ENCODE results near the gene GPC6.

The GPC6 gene

DNA sequence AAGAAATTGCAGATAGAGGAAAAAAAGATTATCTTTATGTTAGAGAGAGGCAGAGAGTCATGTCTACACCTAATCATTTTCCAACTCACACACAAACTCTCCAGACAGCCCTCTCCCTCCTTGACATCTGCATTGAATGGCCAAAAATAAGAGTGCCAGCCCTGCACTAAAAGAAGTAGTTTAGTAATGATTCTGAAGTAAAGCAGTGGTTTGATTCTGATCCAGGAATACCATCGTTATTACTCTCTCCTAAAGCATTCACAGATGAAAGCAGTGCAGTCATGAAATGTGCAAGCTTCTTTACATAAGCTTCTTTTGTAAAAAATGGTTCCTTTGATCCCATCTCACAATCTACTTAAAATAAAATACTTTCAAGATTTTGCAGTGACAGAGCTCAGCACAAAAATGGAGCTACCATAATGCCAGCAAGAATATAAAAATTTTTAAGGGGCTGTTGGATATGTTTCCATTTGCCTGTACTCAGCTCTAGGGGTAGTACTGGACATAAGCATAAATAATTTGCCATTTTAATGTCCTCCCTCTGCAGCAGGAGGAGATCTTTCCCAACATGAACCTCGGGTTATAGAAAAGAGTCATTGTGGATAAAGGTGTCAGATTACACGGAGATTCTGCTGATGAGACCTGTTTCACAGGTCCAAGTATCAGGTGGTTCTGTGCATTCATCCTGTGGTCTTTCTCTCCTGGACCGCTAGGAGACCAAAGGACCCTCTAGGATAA lies 846.6 kb downstream of the GPC6 start:
- DNase-seq = no peak

DNA sequence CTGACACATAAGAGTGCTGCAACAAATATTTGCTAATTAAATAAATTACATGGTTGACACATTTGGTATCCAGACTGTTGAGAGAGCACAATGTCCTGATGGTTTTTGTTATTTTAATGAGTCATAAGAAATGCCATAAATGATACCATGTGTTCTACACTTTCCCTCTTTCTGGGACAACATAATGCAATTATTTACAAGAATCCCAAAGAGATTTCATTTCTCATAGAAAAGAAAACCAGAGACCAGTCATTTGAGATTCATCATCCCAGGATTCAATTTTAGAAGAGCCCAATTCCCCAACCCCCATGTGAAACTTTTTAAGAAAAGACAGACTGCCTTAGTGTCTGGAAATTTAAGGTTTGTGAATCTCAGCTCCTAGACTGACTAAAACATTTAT lies 853.3 kb downstream of the GPC6 start:
- DNase-seq = no peak

DNA sequence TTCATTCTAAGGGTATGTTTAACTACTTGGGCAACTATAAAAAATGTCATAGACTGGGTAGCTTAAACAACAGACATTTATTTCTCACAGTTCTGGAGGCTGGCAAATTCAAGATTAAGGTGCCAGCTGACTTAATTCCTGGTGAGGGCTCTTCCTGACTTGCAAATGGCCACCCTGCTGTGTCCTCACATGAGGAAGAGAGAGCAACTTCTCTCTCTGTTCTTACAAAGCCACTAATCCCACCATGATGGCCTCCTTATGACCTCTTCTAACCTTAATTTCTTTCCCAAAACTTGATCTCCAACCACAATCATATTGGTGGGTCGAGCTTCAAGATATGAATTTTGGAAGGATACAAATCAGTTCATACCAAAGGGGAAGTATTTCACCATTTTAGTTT lies 853.9 kb downstream of the GPC6 start:
- DNase-seq = no peak

GRCh38 chr13:94087100-94087499 lies 860.5 kb downstream of the GPC6 start:
- no peak for DNase-seq

- DNase-seq = no peak
Measured at GRCh38 chr13:94088742-94089141, 862.1 kb downstream of the GPC6 start.

DNA sequence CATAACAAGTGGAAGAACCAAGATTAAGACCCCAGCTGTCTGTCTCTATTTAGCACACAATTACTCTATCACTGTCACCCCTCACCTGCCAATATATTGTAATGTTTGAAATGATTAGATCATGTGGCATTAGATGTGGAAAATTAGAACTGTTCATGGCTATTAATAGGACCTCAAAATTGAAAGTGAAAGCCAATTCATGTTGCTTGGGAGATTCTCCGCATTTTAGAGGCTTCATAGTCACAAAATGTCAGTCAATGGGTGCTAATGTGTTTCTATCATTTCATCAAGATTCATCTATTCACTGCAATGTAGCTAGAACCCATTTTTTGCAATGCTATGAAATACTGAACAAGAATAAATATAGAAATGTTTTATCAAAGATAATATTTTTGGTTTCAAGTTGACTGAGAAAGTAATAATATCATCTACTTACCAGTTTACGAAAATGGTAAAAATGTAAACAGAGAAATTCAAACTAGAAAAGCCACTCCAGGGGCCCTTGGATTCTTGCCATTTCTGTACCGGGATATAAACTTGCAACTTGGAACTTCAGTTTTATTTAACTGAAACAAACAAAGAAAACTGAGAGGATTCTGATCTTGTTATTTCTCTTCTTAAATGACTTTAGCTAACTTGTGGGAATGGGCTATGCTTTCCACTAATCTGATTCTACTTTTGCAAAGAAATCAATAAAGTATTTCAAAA lies 864.3 kb downstream of the GPC6 start:
- no peak for DNase-seq

DNA sequence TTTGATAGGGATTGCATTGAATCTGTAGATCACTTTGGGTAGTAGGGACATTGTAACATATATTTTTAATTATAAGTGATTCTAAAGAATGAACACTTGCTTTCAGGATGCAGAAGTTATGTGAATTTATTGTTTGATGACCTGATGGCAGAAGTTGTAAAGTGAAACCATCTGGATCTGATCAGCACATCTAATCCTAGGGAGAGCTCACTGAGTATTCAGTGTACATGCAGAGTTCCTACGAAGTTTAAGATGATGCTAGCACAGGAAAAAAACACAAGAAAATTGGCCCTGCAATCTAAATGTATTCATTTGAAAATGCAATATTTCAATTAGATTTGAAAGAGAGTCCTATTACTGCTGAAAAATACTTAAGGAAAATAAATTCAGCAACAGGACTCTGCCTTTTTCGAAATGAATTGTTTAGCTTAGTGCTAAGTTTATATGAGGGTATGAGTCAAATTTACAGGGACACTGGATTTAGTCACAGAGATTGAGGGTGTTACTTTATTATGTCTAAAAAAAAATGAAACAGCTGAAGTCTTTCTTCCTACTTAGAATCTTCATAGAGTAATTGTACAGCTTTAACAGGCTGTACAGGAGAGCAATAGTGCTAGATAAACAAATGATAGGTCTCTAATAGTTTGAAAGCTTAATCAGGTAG lies 867.2 kb downstream of the GPC6 start:
- no peak for DNase-seq

DNA sequence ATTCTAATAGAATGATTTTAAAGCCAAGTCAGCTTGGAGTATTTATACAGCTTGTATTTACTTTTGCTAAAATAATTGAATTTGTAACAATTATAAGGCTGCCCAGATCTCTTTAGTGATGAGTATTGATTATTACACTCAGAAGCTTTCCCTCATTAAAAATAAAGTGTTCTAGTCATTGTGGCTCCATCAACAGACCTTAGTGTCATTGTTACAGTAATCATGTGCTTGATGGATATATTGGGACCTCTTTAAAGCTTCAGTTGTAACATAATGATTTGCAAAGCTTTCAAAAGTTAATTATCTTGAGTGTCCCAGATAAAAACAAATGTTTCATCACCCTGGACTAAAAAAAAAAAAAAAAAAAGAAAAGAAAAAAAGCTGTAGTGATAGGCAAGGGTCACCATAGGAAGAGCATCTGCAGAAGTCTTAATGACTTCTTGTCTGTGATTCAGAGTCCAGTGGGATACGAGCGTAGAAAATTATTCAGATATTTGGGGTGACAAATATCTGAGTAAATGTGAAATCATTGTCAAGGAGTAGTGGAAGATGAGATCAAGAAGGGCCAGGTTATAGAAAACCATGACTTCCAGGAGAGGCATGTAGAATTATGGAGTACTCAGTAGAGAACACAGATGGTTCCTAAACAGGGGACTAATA lies 883.2 kb downstream of the GPC6 start:
- DNase-seq = no peak

DNA sequence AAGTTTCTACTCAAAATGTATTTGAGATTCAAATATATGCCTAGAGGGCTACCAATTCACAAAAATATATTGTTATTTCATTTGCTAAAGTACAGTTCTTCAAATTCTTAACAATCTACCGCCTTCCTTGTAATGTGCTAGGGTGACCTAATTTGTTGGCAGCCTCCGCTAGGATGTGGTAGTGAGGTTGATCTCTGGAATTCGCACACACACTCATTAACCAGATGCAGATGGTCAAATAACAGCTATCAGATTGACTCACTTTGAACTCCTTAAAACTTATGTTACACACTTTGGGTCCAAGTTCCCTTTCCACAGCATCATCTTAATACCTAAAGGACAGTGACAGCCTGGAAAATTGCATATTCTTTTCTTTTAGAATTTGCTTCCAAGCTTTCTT lies 885.6 kb downstream of the GPC6 start:
- no peak for DNase-seq

- no peak for DNase-seq
Measured at GRCh38 chr13:94112731-94113130, 886.1 kb downstream of the GPC6 start.

DNA sequence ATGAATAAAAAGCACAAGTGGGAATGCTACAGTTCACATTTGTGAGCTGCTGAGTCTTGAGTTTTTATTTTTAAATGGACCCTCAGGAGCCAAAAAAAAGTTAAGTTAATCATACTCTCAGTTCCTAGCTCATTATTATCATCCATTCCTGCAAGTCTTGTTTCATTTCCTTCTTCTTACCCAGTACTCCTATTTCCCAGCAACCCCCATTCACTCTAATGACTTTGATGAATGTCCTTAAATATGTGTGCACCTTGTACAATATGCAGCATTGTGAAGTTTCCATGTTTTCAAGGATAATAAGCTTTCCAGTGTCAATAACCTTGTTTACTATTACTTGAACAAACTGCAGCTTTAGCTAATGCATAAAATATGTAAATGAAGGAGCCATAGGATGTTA lies 886.6 kb downstream of the GPC6 start:
- DNase-seq = no peak

GRCh38 chr13:94114166-94114565 lies 887.6 kb downstream of the GPC6 start:
- no peak for DNase-seq

GRCh38 chr13:94115054-94115453 lies 888.4 kb downstream of the GPC6 start:
- peak in 1 of 5 experiments; percentile 19 for DNase-seq

DNA sequence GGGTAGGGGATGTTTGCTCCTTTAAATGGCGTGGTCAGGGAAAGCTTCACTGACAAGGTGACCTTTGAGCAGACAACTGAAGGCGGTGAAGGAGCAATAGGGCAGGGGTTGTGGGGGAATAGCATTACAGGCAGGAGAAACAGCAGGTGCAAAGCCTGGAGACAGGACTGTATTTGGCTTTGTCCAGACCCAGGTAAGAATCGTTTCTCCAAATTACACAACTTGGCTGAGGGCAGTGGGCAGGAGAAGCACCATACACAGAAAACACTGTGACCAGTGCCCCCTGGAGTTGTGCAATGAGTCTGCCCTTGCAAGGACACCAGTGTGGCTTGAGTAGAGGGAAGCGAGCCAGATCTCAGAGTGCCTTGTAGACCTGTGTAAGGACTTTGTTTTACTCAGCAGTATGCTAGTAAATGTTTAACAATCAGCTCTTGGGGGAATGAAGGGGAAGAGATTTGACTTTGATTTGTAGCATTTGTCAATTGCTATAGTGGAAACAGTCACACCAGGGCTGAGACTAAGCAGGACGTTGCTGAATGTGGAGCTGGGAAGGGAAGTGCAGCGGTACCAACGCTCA lies 892.8 kb downstream of the GPC6 start:
- no peak for DNase-seq

DNA sequence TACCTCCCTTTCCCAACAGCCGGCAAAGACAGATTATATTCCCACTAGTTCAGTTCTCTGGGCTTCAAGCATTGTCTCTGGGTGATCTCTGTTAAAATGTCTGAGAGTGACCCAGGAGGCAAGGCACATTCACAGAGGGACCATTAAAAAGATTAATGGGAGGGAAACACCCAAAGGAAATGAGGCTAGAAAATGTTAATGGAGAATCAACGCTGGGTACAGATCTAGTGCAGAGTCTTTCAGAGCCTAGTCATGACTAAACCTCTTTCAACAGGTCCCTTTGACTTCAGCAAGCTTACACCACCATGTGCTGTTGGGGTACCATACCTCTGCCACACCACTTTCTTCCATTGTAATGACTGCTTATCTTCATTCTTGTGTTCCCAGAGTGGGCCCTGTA lies 894.3 kb downstream of the GPC6 start:
- DNase-seq = no peak

DNA sequence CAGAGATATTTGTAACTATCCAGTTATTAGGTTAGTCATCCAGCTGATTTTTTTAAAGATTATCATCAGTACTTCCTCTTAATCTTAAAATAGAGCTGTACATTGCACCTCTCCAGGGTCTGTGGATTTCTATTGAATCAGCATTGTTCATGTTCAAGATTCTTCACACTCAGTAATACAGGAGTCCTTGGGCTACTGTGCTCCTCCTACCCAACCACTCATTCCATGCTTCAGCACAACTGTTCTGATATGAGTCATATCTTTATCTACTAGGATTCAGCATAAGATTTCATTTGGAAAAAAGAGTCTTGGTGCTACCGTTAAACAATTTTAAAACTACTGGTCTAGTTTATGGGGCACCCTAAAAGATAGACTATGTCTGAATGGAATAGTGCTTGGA lies 895.1 kb downstream of the GPC6 start:
- no peak for DNase-seq

GRCh38 chr13:94122300-94122915 lies 895.8 kb downstream of the GPC6 start:
- DNase-seq = no peak

DNA sequence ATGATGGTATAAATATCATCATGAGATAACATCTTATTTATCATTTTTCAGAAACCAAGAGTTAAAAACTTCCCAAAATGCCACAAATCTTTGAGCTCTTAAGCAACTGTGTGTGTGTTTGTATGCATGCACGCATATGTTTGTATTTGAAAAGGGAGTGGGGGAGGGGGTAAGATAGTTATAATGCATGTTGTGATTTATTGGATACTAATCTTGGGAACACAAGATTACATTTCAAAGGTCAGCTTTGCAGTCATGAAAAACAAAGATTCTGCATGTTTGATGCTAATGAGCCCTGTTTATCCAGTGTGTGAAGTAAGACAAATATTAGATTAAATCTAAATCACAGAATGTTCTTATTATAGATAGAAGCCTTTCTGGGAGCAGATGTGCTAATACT lies 897.0 kb downstream of the GPC6 start:
- DNase-seq = no peak

DNA sequence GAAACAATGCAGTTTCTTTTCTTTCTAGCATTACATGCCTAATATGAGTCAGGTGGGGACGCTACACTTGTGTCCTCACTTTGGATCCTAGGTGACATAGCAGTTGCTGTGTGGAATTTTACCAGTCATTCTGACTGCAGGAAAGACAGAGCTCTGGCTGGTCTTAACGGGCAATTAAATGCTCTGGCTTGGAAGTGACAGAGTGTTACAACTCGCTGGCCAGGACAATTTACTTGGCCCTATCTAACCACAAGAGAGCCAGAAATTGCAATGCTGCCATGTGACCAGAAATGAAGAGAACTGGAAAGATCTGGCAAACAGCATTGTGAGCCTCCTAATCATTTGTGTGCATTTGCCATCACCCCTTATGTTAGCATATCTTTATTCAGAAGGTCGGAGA lies 901.8 kb downstream of the GPC6 start:
- DNase-seq = no peak

GRCh38 chr13:94129490-94129894 lies 902.9 kb downstream of the GPC6 start:
- no peak for DNase-seq

DNA sequence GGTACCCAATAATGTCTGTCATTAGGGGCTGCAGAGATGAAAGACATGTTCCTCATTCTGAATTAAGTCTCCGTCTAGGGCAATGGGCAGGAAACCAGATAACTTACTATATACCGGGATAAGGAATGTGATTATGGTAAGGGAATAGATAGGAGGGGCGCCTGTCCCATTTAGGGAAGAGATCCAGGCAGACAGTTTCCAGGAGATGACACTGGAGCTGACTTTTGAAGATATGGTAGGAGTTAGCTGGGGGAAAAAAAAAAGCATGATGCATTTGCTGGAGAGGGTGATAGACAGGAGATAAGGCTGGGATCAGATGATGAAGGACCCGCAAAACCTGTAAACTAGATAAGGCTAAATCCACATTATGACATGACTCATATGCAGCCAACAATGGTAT lies 912.2 kb downstream of the GPC6 start:
- no peak for DNase-seq

- DNase-seq = no peak
Measured at GRCh38 chr13:94139393-94139995, 912.9 kb downstream of the GPC6 start.
